SK-N-SH (cell line): ENCODE results near the gene EEA1. TPM values are rescaled to one million over a fixed set of nuclear protein-coding genes. Genes with fewer than 3 reads are reported as not detected.

ENCODE experiments used
- CTCF ChIA-PET: fragments of 300-600, 350-600 bp; formaldehyde crosslinking; extraction: SDS; loops from one replicate; lab custom pipeline; 2021; lab: Yijun Ruan, JAX
- POLR2A ChIA-PET: fragments of 350-600 bp; sonication (Branson Sonifier 250); formaldehyde crosslinking; extraction: SDS; loops from one replicate; lab custom pipeline; 2020; ENCODE audit warnings: antibody characterized with exemption, inconsistent platforms; lab: Yijun Ruan, JAX
- DNase-seq: peaks from one replicate; pipeline ENCODE4 v3.0.0; 2012
- H2AFZ ChIP-seq: fragments of 200-600 bp; sonication (generic); 2 replicates; pipeline ENCODE4 v1.8.1; 2016; ENCODE audit warnings: antibody characterized with exemption, mild to moderate bottlenecking, low read depth
- H3F3A ChIP-seq: fragments of 200-600 bp; sonication (generic); replicated peaks from 2 replicates; pipeline ENCODE3; 2016; ENCODE audit warnings: antibody characterized with exemption, mild to moderate bottlenecking; ENCODE audit not compliant: insufficient read depth
- H3K27ac ChIP-seq, 2 experiments: fragments of 200-500 bp in 1 of 2; fragments of 200-600 bp in 1 of 2; sonication (Bioruptor generic) in 1 of 2; sonication (generic), shearing (Covaris generic) in 1 of 2; 2 replicates each; pipeline versions ENCODE4 v1.5.1 to v1.6.1; 2014 to 2016; ENCODE audit warnings: low read depth in 2 of 2, inconsistent platforms in 1 of 2, low read length in 1 of 2, mild to moderate bottlenecking in 1 of 2, mixed read lengths in 1 of 2
- H3K27me3 ChIP-seq: fragments of 200-600 bp; sonication (generic), shearing (Covaris generic); 2 replicates; pipeline ENCODE4 v1.6.1; 2016; ENCODE audit warnings: mixed run types; ENCODE audit not compliant: insufficient read depth
- H3K36me3 ChIP-seq, 2 experiments: fragments of 200-500 bp in 1 of 2; fragments of 200-600 bp in 1 of 2; sonication (Bioruptor generic) in 1 of 2; sonication (generic) in 1 of 2; replicated peaks in 1 of 2; 2 replicates each; pipeline versions ENCODE3 to v1.5.1; 2014 to 2016; ENCODE audit warnings: low read length in 1 of 2, mild to moderate bottlenecking in 1 of 2; ENCODE audit not compliant: insufficient read depth in 2 of 2, control insufficient read depth in 1 of 2
- H3K4me1 ChIP-seq, 2 experiments: fragments of 200-500 bp in 1 of 2; fragments of 200-600 bp in 1 of 2; sonication (Bioruptor generic) in 1 of 2; sonication (generic), shearing (Covaris generic) in 1 of 2; 2 replicates each; pipeline versions ENCODE4 v1.5.1 to v1.6.1; 2014 to 2016; ENCODE audit warnings: low read depth in 1 of 2, low read length in 1 of 2, mixed run types in 1 of 2; ENCODE audit not compliant: insufficient read depth in 2 of 2, control insufficient read depth in 1 of 2
- H3K4me2 ChIP-seq: fragments of 200-600 bp; sonication (generic), shearing (Covaris generic); 2 replicates; pipeline ENCODE4 v1.6.1; 2017; ENCODE audit warnings: mixed run types
- H3K4me3 ChIP-seq, 2 experiments: fragments of 200-500 bp in 1 of 2; fragments of 200-600 bp in 1 of 2; sonication (Bioruptor generic) in 1 of 2; sonication (generic), shearing (Covaris generic) in 1 of 2; 2 replicates each; pipeline versions ENCODE4 v1.5.1 to v1.8.1; 2014 to 2016; ENCODE audit warnings: low read depth in 2 of 2, inconsistent platforms in 1 of 2, low read length in 1 of 2, mild to moderate bottlenecking in 1 of 2, mixed read lengths in 1 of 2, moderate library complexity in 1 of 2
- H3K79me2 ChIP-seq: fragments of 200-600 bp; sonication (generic); 2 replicates; pipeline ENCODE4 v1.8.1; 2017; ENCODE audit warnings: mild to moderate bottlenecking; ENCODE audit not compliant: insufficient read depth
- H3K9ac ChIP-seq: fragments of 200-600 bp; sonication (generic); 2 replicates; pipeline ENCODE4 v1.6.1; 2017; ENCODE audit warnings: mixed run types
- H3K9me2 ChIP-seq: fragments of 200-600 bp; sonication (generic); 2 replicates; pipeline ENCODE4 v1.6.1; 2017; ENCODE audit warnings: mixed run types
- H3K9me3 ChIP-seq: fragments of 200-600 bp; sonication (generic); 2 replicates; pipeline ENCODE4 v1.6.1; 2017; ENCODE audit warnings: mixed run types, mild to moderate bottlenecking, moderate library complexity
- H4K20me1 ChIP-seq: fragments of 200-600 bp; sonication (generic); 2 replicates; pipeline ENCODE4 v1.6.1; 2017; ENCODE audit warnings: mild to moderate bottlenecking, mixed run types; ENCODE audit not compliant: insufficient read depth
- CHD2 ChIP-seq: fragments of 150-350 bp; IDR thresholded peaks from 2 replicates; pipeline ENCODE4 v1.6.1; 2018; ENCODE audit warnings: low read length; ENCODE audit not compliant: partially characterized antibody
- EP300 ChIP-seq, 2 experiments: IDR thresholded peaks; 2 replicates each; pipeline versions ENCODE4 v1.4.0 to v1.6.1; 2012; ENCODE audit warnings: borderline replicate concordance in 1 of 2, low read depth in 1 of 2, low read length in 1 of 2
- EZH2phosphoT487 ChIP-seq: fragments of 200-600 bp; sonication (generic); IDR thresholded peaks from 2 replicates; pipeline ENCODE4 v1.6.1; 2017; ENCODE audit warnings: low read depth, mixed run types, mild to moderate bottlenecking, antibody characterized with exemption, moderate library complexity, borderline replicate concordance
- FOSL2 ChIP-seq: IDR thresholded peaks from 2 replicates; pipeline ENCODE4 v1.4.0; 2012; ENCODE audit warnings: low read depth, mild to moderate bottlenecking, moderate library complexity, borderline replicate concordance
- FOXJ3 ChIP-seq: sonication (generic); formaldehyde crosslinking; IDR thresholded peaks from 2 replicates; pipeline ENCODE4 v1.5.1; 2020; ENCODE audit warnings: mild to moderate bottlenecking, missing genetic modification reagents
- FOXM1 ChIP-seq: IDR thresholded peaks from 2 replicates; pipeline ENCODE4 v1.4.0; 2012; ENCODE audit warnings: low read depth, mild to moderate bottlenecking
- NFIC ChIP-seq: IDR thresholded peaks from 2 replicates; pipeline ENCODE4 v1.4.0; 2012; ENCODE audit warnings: borderline replicate concordance
- PBX3 ChIP-seq: IDR thresholded peaks from 2 replicates; pipeline ENCODE4; 2012
- RXRA ChIP-seq: IDR thresholded peaks from 2 replicates; pipeline ENCODE4 v1.4.0; 2012; ENCODE audit warnings: low read depth, mild to moderate bottlenecking, borderline replicate concordance
- SMC3 ChIP-seq: IDR thresholded peaks from 2 replicates; pipeline ENCODE4 v1.6.1; 2012; ENCODE audit warnings: low read depth, low read length, improper control_type of control experiment
- TEAD4 ChIP-seq: IDR thresholded peaks from 2 replicates; pipeline ENCODE4 v1.4.0; 2012; ENCODE audit warnings: mild to moderate bottlenecking, borderline replicate concordance; ENCODE audit not compliant: insufficient read depth
- USF1 ChIP-seq: IDR thresholded peaks from 2 replicates; pipeline ENCODE4 v1.4.0; 2012; ENCODE audit warnings: low read depth, borderline replicate concordance
- YY1 ChIP-seq: IDR thresholded peaks from 2 replicates; pipeline ENCODE4 v1.4.0; 2012; ENCODE audit warnings: low read depth, mild to moderate bottlenecking
- WGBS: methylation state at CpG from one replicate; pipeline ENCODE4 v1.1.6; 2017; ENCODE audit warnings: low lambda C conversion rate; 5-methylcytosine and 5-hydroxymethylcytosine counted together
- polyA plus RNA-seq, 3 experiments: library from polyadenylated mRNA; depleted of rRNA; stranded (reverse); fragments of >200 nt; gene quantifications; 2 replicates each; pipeline ENCODE4 v1.2.3, GENCODE V29; 2012

Gene EEA1
- polyA plus RNA-seq, 1 of the 3 experiments (the other 2 are of a cell fraction): 1.5 TPM

- Histone ChIP-seq H3K27me3 (no peaks in the 10 kb centered on the region), H3K27ac (no peak overlapping the region), H4K20me1 (no peaks in the 10 kb centered on the region), H3K9me3 (no peaks in the 10 kb centered on the region), H3K4me2 (no peak overlapping the region), H3K4me3 (no peak overlapping the region), H3K9ac (no peak overlapping the region), H3K4me1 (peaks cover 0 to 2% of the 10 kb centered on the region in 2 experiments; a peak in 1 of 4 replicates), H2AFZ (no peak overlapping the region), H3K9me2 (no peaks in the 10 kb centered on the region), H3K79me2 (no peaks in the 10 kb centered on the region), H3K36me3 (no peaks in the 10 kb centered on the region), H3F3A (peaks cover 12% of the 10 kb centered on the region)
- POLR2A ChIA-PET: no interaction called here
- CTCF ChIA-PET: interaction anchor here (1.0 to 1.3 kb wide), 2 partner anchors 40 to 449 kb away, joined by 3 read pairs; no protein-coding TSS in a partner anchor
- no peak for TF ChIP-seq CHD2
- TF ChIP-seq FOXM1: no peak
- TF ChIP-seq PBX3: no peak
- no peak for TF ChIP-seq FOSL2
- no peak for DNase-seq
Measured at GRCh38 chr12:92947589-92948215, 18.6 kb upstream of the EEA1 start.

- CTCF ChIA-PET: interaction anchor here (0.6 kb wide), 1 partner anchor 32 kb away, joined by 3 read pairs; no protein-coding TSS in a partner anchor
Measured at GRCh38 chr12:92945659-92946220, 16.6 kb upstream of the EEA1 start.

More at GRCh38 chr12:92945659-92946220, 16.6 kb upstream of the EEA1 start:
- Histone ChIP-seq H3K36me3 (no peaks in the 10 kb centered on the region), H3K9me2 (no peaks in the 10 kb centered on the region), H4K20me1 (no peaks in the 10 kb centered on the region), H3K79me2 (no peaks in the 10 kb centered on the region), H3K9me3 (no peaks in the 10 kb centered on the region), H3F3A (peaks cover 14% of the 10 kb centered on the region), H3K27ac (no peak overlapping the region), H3K4me3 (no peak overlapping the region), H3K9ac (no peak overlapping the region), H3K4me2 (no peak overlapping the region)
- POLR2A ChIA-PET: no interaction called here
- DNase-seq: no peak
- 81% methylated on average over 2 of the region's 2 CpGs for WGBS
- TF ChIP-seq FOXM1: no peak
- no peak for TF ChIP-seq EP300 (IDR thresholded peaks at IDR 0.05; ENCODE audit: borderline replicate concordance in 1 of 2, low read depth in 1 of 2, low read length in 1 of 2)
- no peak for TF ChIP-seq EZH2phosphoT487
- TF ChIP-seq SMC3: no peak
- TF ChIP-seq YY1: no peak
- no peak for TF ChIP-seq NFIC
- TF ChIP-seq PBX3: no peak
- no peak for TF ChIP-seq RXRA
- no peak for TF ChIP-seq TEAD4
- TF ChIP-seq FOXJ3 (CRISPR knock-in tag): no peak
- TF ChIP-seq USF1: no peak
- TF ChIP-seq, all 33 proteins: peak for 0
- Histone ChIP-seq H2AFZ (no peak overlapping the region), H3K27me3 (no peaks in the 10 kb centered on the region), H3K4me1 (peaks cover 0 to 2% of the 10 kb centered on the region in 2 experiments; a peak in 1 of 4 replicates)
